GM13976 (cell line): ENCODE data around the gene RABGEF1.

Experiments
- DNase-seq: peaks from one replicate; pipeline ENCODE4 v3.0.0; 2012; ENCODE audit warnings: low spot score
- in situ Hi-C: fragments of 300-500 bp; cut with MboI; formaldehyde crosslinking; loops from one replicate; pipeline ENCODE4 v1.12.0; 2022; ENCODE audit warnings: low sequenced_read_pairs, mixed read lengths, inconsistent platforms; ENCODE audit not compliant: unreplicated experiment
- TF ChIP-seq, protein P1 (sequence below): IDR thresholded peaks from 2 replicates; pipeline ENCODE4 v1.5.1; 2012; ENCODE audit warnings: borderline replicate concordance, mild to moderate bottlenecking; ENCODE audit not compliant: insufficient read depth; ENCODE audit errors: extremely low read depth, missing control alignments, control extremely low read depth

The RABGEF1 gene

DNA sequence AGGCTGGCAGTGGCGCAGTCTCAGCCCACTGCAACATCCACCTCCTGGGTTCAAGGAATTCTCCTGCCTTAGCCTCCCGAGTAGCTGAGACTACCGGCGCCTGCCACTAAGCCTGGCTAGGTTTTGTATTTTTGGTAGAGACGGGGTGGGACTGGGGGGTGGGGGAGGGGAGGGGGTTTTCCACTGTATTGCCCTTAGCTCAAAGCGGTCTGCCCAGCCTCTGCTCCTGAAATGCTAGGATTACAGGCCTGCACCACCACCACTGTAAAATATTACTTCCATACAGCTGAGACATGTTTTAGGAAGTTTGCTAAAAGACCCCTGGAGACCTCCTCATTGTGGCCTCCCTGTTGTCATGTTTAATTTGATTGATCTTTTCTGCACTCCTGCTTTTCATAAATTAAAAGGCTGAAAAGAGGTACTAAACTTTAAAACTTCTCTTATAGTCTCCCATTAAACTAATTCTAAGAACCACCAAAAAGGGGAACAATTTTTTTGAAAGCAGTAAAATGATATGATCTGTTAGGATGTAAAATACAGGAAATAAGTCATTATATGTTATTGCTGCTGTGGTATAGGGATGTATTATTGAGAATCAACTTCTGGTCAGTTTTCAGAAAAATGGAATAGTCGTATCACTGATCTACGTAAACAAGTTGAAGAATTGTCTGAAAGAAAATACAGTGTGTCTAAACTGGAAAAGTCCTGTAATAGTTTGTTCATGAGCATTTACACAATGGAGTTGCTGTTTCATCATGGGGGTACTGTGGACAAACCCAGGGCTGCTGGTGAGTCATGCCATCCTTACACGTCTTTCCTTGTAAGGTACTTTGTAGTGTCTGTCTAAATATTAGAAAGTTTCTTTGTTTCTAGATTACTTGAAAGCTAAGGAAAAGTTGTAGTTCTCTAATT, 107.6 kb downstream of the RABGEF1 start:
- TF ChIP-seq, protein P1, sequence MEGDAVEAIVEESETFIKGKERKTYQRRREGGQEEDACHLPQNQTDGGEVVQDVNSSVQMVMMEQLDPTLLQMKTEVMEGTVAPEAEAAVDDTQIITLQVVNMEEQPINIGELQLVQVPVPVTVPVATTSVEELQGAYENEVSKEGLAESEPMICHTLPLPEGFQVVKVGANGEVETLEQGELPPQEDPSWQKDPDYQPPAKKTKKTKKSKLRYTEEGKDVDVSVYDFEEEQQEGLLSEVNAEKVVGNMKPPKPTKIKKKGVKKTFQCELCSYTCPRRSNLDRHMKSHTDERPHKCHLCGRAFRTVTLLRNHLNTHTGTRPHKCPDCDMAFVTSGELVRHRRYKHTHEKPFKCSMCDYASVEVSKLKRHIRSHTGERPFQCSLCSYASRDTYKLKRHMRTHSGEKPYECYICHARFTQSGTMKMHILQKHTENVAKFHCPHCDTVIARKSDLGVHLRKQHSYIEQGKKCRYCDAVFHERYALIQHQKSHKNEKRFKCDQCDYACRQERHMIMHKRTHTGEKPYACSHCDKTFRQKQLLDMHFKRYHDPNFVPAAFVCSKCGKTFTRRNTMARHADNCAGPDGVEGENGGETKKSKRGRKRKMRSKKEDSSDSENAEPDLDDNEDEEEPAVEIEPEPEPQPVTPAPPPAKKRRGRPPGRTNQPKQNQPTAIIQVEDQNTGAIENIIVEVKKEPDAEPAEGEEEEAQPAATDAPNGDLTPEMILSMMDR, result no peak

DNA sequence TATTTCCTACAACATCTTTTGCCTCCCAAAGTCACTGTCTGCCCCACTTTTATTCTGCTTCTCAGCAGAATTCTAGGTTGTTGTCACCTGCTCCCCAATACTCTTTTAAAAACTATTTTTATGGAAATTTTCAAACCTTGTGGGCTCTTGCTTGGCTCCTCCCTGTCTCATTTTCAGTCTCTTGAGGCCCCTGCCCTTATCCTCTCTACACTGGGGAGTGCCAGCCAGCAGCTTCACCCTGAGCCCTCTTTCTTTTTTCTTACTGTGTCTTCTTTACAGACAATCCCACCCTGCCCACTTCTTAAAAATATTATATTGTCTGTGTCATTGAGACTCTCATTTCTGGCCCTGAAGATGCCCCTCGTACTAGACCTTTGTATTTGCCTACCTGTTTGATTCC, 118.8 kb downstream of the RABGEF1 start:
- TF ChIP-seq, protein P1, result no peak
- in situ Hi-C loops, result no loop called here
- no peak for DNase-seq

More for the DNA sequence above, 107.6 kb downstream of the RABGEF1 start:
- no peak for DNase-seq
- in situ Hi-C loops, result no loop called here

DNA sequence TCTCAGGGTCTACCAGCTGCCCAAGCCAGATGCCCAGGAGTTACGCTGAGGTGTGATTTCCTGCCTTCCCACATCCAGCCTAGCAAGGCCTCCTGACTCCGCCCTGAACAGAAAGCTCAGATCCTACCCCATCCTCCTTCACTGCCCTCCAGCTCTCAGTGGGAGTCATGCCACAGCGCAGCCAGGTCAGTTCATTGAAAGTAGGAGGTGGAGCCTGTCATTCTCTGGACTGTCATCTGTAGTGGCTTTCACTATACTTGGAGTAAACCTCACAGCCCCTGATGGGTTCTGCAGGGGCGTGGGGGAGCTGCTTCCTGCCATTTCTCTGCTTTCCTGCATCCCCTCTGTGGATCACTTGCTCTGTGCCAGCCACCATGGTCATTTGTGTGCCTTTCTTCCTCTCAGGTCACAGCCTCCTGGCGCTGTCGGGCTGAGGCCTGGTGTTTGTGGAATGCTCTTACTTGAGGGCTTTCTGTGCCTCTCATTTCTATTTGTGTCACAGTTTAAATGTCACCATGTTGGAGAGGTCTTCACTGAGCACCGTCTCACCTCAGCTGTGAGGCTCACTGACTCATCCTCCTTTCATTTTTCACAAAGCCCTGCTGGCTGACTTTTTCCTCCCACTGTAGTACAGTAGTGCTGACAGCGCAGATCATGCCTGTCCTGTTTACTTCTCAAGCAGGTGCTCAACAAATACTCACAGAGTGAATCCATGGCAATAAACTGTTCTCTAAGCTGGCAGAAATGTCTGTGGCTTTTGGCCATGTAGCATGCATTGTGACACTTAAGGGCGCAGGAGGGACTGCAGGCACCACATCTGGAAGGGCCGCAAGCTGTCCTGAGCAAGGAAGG, 119.5 kb downstream of the RABGEF1 start:
- TF ChIP-seq, protein P1, result no peak
- no peak for DNase-seq
- in situ Hi-C loops, result no loop called here

DNA sequence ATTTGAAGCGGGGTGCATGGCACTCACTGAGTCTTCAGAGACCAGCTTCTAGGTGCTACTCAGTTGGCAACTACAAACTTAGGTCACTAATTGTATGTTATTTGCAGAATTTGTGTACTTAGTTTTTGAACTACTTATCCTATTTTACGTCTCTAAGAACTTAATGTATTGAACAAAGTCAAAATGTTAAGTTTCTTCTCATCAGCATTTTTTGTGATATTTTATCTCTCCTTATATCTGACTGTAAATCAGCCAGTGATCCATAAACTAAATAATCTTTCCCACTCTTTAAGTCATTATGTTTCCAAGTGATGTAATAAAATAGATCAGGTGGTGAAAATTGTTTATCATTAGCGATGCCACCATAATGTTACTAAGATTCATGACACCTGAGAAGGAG, 120.2 kb downstream of the RABGEF1 start:
- in situ Hi-C loops, result no loop called here

More for the DNA sequence above, 120.2 kb downstream of the RABGEF1 start:
- TF ChIP-seq, protein P1, result no peak
- no peak for DNase-seq
